Eye (tissue), 1 donor: ENCODE data around the gene CFAP91.

Source experiments
- DNase-seq: peaks from one replicate; pipeline ENCODE4 v3.0.0-alpha.2; 2015

The CFAP91 gene

DNA sequence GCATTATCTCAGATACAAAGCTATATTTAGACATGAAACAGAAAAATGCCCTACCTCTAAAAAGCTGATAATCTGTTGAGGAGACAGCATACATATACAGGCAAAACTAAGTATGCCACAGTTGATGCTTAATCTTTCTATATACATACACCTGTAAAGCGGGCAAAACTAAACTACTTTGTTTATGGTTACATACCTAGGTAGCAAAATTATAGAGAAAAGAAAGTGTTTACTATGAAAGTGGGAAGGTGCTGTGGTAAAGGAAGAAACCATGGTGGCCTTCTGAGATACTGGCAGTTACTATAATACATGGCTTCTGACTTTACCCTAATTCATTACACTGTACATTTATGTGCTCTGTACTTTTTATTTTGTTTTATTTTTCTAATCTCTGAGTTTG, 43.1 kb downstream of the CFAP91 start:
- DNase-seq: no peak

DNA sequence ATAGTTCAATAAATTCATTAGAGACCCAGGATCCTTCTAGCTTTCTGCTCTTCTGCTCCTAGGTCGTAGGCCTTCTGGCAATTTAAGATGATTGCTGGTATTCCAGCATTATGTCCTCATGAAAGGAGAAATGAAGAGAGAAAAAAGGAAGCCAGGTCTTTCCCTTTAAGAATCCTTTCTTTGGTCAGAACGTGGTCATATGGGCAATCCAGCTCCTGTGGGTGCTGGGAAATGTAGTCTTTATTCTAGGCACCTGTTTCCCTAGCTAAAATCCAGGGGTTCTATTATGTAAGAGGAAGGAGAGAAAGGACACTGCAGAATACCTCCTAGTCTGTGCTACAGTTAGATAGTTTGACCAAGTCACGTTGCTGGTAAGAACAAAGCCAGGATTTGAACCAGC, 43.6 kb downstream of the CFAP91 start:
- DNase-seq: no peak

DNA sequence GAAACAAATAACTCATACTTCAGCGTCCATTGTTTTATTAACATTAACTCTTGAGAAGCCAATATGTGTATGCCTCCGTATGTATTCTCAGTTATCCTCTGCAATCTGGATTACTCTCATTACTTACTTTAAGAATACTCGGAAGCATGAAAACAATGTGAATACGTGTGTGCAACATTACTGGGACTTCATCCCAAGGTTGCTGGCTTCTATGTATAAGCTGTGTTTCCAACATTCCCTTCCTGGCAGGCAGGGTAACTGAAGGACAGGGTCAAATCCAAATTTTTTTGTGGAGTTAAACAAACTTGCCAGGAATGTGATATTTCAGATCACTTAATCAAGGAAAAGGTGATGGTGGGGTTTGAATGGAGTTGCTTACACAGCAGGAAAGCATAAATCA, 44.5 kb downstream of the CFAP91 start:
- no peak for DNase-seq

DNA sequence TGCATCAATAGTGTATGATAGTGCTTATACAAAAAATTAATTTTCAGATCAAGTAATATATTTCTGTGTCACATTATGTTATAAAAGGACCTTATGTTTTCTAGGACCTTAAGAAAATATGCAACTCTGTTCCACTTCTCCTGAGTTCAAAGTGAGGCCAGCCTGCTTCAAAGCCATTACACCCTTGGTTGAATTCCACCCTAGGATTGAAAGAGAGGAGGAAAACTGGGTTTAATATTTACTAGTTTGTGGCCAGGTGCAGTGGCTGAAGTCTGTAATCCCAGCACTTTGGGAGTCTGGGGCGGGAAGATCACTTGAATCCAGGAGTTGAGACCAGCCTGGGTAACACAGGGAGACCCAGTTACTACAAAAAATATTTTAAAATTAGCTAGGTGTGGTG, 46.2 kb downstream of the CFAP91 start:
- DNase-seq: no peak

DNA sequence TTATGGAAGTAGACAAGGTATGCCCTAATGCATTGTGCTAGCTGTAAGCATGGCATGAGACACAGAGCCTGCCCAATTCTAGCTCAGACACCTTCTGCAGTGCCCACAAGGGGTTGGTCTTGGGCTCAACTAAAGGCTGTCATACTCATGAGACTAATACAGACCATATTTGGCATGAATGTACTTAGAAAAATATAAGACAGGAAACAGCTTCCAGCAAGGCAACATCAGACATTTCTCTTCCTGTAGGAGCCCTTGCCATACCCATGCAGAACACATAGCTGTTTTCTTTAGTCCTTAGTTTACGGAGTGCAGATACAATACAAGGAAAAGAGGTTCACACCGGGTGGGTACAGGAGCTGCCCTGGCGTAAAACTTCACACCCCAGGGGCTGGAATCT, 48.6 kb downstream of the CFAP91 start:
- no peak for DNase-seq
